GM06990 (cell line): Measurements from ENCODE around the gene SLC29A4.

Experiments
- DNase-seq: peaks from one replicate; pipeline ENCODE4 v3.0.0-alpha.2; 2011; ENCODE audit not compliant: insufficient read length; ENCODE audit errors: extremely low read depth
- H3K27me3 ChIP-seq: replicated peaks from 2 replicates; pipeline ENCODE4 v1.6.0; 2011; ENCODE audit warnings: low read length; ENCODE audit not compliant: control insufficient read depth, insufficient read depth
- H3K36me3 ChIP-seq: 2 replicates; pipeline ENCODE4 v1.5.1; 2011; ENCODE audit warnings: low read length; ENCODE audit not compliant: control insufficient read depth, insufficient read depth
- H3K4me3 ChIP-seq: replicated peaks from 2 replicates; pipeline ENCODE4 v1.5.1; 2011; ENCODE audit warnings: low read depth, mild to moderate bottlenecking, control low read depth, low read length
- CTCF ChIP-seq: IDR thresholded peaks from 2 replicates; pipeline ENCODE4 v1.5.1; 2011; ENCODE audit warnings: low read length, control low read depth, mild to moderate bottlenecking, inconsistent platforms; ENCODE audit not compliant: insufficient read depth, poor library complexity, severe bottlenecking

Gene SLC29A4

GRCh38 chr7:5343884-5344283, 61.1 kb downstream of the SLC29A4 start:
- H3K36me3 ChIP-seq = peaks cover 24% of the 10 kb centered on the region
- H3K27me3 ChIP-seq = no peaks in the 10 kb centered on the region
- DNase-seq = no peak
- H3K4me3 ChIP-seq = no peak overlapping the region
- no peak for TF ChIP-seq CTCF

- Histone ChIP-seq H3K27me3 (no peaks in the 10 kb centered on the region), H3K4me3 (no peak overlapping the region), H3K36me3 (peaks cover 22% of the 10 kb centered on the region)
- no peak for DNase-seq
- no peak for TF ChIP-seq CTCF
Measured at GRCh38 chr7:5344342-5344741, 61.6 kb downstream of the SLC29A4 start.

GRCh38 chr7:5345171-5345570, 62.4 kb downstream of the SLC29A4 start:
- no peaks in the 10 kb centered on the region for H3K27me3 ChIP-seq
- peaks cover 21% of the 10 kb centered on the region for H3K36me3 ChIP-seq
- DNase-seq = no peak
- H3K4me3 ChIP-seq = no peak overlapping the region
- TF ChIP-seq CTCF = no peak

GRCh38 chr7:5345671-5346070, 62.9 kb downstream of the SLC29A4 start:
- Histone ChIP-seq H3K27me3 (no peaks in the 10 kb centered on the region), H3K4me3 (no peak overlapping the region), H3K36me3 (peaks cover 21% of the 10 kb centered on the region)
- DNase-seq = no peak
- TF ChIP-seq CTCF = no peak

GRCh38 chr7:5348134-5349004, 65.6 kb downstream of the SLC29A4 start:
- Histone ChIP-seq H3K27me3 (no peaks in the 10 kb centered on the region), H3K36me3 (peaks cover 34% of the 10 kb centered on the region), H3K4me3 (no peak overlapping the region)
- TF ChIP-seq CTCF = no peak
- DNase-seq = no peak
